Measurements from ENCODE around the gene RIN3.

Gene RIN3

GRCh38 chr14:92585981-92586937 lies 72.7 kb downstream of the RIN3 start:
- peaks cover 0 to 14% of the 10 kb centered on the region in 2 donors for H3K36me3 ChIP-seq (ENCODE audit: control insufficient read depth in 1 of 2, insufficient read depth in 2 of 2, low read length in 2 of 2)

GRCh38 chr14:92586963-92587699 lies 73.5 kb downstream of the RIN3 start:
- Histone ChIP-seq H3K36me3 (ENCODE audit: control insufficient read depth in 1 of 2, insufficient read depth in 2 of 2, low read length in 2 of 2) (peaks cover 0 to 14% of the 10 kb centered on the region in 2 donors), H3K4me1 (ENCODE audit: control insufficient read depth in 1 of 2, insufficient read depth in 2 of 2, low read length in 2 of 2) (peaks cover 4 to 32% of the 10 kb centered on the region in 2 donors), H3K9me3 (ENCODE audit: control insufficient read depth in 1 of 2, low read length in 2 of 2) (peaks cover 0 to 2% of the 10 kb centered on the region in 2 donors), H3K27ac (ENCODE audit: low read length) (peak overlapping the region; percentile 46), H3K4me3 (ENCODE audit: low read depth in 1 of 2, low read length in 2 of 2) (no peak overlapping the region), H3K27me3 (ENCODE audit: low read depth, low read length) (no peaks in the 10 kb centered on the region)

More at GRCh38 chr14:92585981-92586937, 72.7 kb downstream of the RIN3 start:
- Histone ChIP-seq H3K4me3 (ENCODE audit: low read depth in 1 of 2, low read length in 2 of 2) (no peak overlapping the region), H3K4me1 (ENCODE audit: control insufficient read depth in 1 of 2, insufficient read depth in 2 of 2, low read length in 2 of 2) (peaks cover 4 to 32% of the 10 kb centered on the region in 2 donors), H3K9me3 (ENCODE audit: control insufficient read depth in 1 of 2, low read length in 2 of 2) (peaks cover 0 to 2% of the 10 kb centered on the region in 2 donors), H3K27me3 (ENCODE audit: low read depth, low read length) (no peaks in the 10 kb centered on the region), H3K27ac (ENCODE audit: low read length) (peak overlapping the region; percentile 46)

DNA sequence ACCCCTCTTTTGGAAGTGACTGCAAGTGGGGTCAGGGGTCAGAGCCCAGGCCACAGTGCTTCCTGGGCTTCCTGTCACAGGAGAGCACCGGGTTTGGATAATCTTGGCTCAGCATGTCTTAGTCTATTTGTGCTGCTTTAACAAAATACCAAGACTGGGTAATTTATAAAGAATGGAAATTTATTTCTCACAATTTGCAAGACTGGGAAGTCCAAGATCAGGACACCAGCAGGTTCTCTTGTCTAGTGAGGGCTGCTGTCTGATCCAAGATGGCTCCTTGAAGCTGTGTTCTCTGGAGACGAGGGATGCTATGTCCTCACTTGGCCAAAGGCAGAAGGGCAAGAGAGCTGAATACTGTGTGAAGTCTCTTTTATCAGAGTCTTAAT lies 74.1 kb downstream of the RIN3 start:
- H3K27ac ChIP-seq (ENCODE audit: low read length): peak overlapping the region; percentile 46
- peaks cover 0 to 2% of the 10 kb centered on the region in 2 donors for H3K9me3 ChIP-seq (ENCODE audit: control insufficient read depth in 1 of 2, low read length in 2 of 2)
- H3K4me3 ChIP-seq (ENCODE audit: low read depth in 1 of 2, low read length in 2 of 2): no peak overlapping the region
- peaks cover 0 to 13% of the 10 kb centered on the region in 2 donors for H3K36me3 ChIP-seq (ENCODE audit: control insufficient read depth in 1 of 2, insufficient read depth in 2 of 2, low read length in 2 of 2)
- H3K27me3 ChIP-seq (ENCODE audit: low read depth, low read length): no peaks in the 10 kb centered on the region
- H3K4me1 ChIP-seq (ENCODE audit: control insufficient read depth in 1 of 2, insufficient read depth in 2 of 2, low read length in 2 of 2): peaks cover 4 to 32% of the 10 kb centered on the region in 2 donors

GRCh38 chr14:92589213-92589852 lies 75.8 kb downstream of the RIN3 start:
- H3K4me3 ChIP-seq (ENCODE audit: low read depth in 1 of 2, low read length in 2 of 2): no peak overlapping the region
- H3K27ac ChIP-seq (ENCODE audit: low read length): no peak overlapping the region
- no peaks in the 10 kb centered on the region for H3K27me3 ChIP-seq (ENCODE audit: low read depth, low read length)
- no peaks in the 10 kb centered on the region for H3K36me3 ChIP-seq (ENCODE audit: control insufficient read depth in 1 of 2, insufficient read depth in 2 of 2, low read length in 2 of 2)
- H3K9me3 ChIP-seq (ENCODE audit: control insufficient read depth in 1 of 2, low read length in 2 of 2): no peaks in the 10 kb centered on the region
- H3K4me1 ChIP-seq (ENCODE audit: control insufficient read depth in 1 of 2, insufficient read depth in 2 of 2, low read length in 2 of 2): peaks cover 4 to 32% of the 10 kb centered on the region in 2 donors

- no peak overlapping the region for H3K4me3 ChIP-seq (ENCODE audit: low read depth in 1 of 2, low read length in 2 of 2)
- H3K9me3 ChIP-seq (ENCODE audit: control insufficient read depth in 1 of 2, low read length in 2 of 2): no peaks in the 10 kb centered on the region
- peaks cover 4 to 31% of the 10 kb centered on the region in 2 donors for H3K4me1 ChIP-seq (ENCODE audit: control insufficient read depth in 1 of 2, insufficient read depth in 2 of 2, low read length in 2 of 2)
- no peaks in the 10 kb centered on the region for H3K27me3 ChIP-seq (ENCODE audit: low read depth, low read length)
- H3K36me3 ChIP-seq (ENCODE audit: control insufficient read depth in 1 of 2, insufficient read depth in 2 of 2, low read length in 2 of 2): no peaks in the 10 kb centered on the region
- H3K27ac ChIP-seq (ENCODE audit: low read length): no peak overlapping the region
These were observed 76.6 kb downstream of the RIN3 start for GRCh38 chr14:92590176-92590575.

DNA sequence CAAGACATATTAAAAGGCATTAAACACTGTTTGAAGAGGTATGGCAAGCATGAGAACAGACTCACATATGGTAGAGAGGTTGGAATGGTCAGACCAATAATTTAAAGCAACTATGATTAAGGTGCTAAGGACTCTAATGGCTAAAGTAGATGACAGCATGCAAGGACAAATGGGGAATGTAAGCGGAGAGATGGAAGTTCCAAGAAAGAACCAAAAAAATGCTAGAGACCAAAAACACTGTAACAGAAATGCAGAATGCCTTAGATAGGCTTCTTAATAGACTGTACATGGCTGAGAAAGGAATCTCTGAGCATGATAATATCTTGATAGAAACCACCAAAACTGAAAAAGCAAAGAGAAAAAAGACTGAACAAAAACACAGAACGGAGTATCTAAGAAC lies 77.4 kb downstream of the RIN3 start:
- Histone ChIP-seq H3K36me3 (ENCODE audit: control insufficient read depth in 1 of 2, insufficient read depth in 2 of 2, low read length in 2 of 2) (no peaks in the 10 kb centered on the region), H3K27ac (ENCODE audit: low read length) (no peak overlapping the region), H3K4me1 (ENCODE audit: control insufficient read depth in 1 of 2, insufficient read depth in 2 of 2, low read length in 2 of 2) (peaks cover 4 to 23% of the 10 kb centered on the region in 2 donors), H3K9me3 (ENCODE audit: control insufficient read depth in 1 of 2, low read length in 2 of 2) (no peaks in the 10 kb centered on the region), H3K4me3 (ENCODE audit: low read depth in 1 of 2, low read length in 2 of 2) (no peak overlapping the region), H3K27me3 (ENCODE audit: low read depth, low read length) (no peaks in the 10 kb centered on the region)

- no peaks in the 10 kb centered on the region for H3K36me3 ChIP-seq (ENCODE audit: control insufficient read depth in 1 of 2, insufficient read depth in 2 of 2, low read length in 2 of 2)
These were observed 77.8 kb downstream of the RIN3 start for GRCh38 chr14:92591346-92591745.

DNA sequence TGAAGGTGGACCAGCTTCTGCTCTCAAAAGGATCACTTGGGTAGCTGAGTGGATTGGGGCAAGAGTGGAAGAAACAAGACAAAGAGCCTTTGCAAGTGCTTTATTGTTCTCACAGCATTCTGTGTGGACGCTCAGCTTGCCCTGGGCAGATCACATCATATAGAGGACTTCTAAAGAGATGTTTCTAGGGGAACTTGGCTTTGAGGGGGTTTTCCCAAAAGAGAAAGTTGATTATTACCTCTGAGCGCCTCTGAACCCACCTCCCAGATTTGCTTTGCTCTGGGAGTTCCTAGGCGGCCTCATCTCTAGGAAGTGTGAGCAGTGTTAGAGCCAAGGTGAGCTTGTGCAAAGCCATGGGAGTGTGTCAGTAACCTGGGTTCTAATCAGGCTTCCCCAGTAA lies 81.7 kb downstream of the RIN3 start:
- peaks cover 5% of the 10 kb centered on the region in 2 donors for H3K9me3 ChIP-seq (ENCODE audit: control insufficient read depth in 1 of 2, low read length in 2 of 2)
- H3K4me3 ChIP-seq (ENCODE audit: low read depth in 1 of 2, low read length in 2 of 2): no peak overlapping the region
- H3K36me3 ChIP-seq (ENCODE audit: control insufficient read depth in 1 of 2, insufficient read depth in 2 of 2, low read length in 2 of 2): no peaks in the 10 kb centered on the region
- H3K27me3 ChIP-seq (ENCODE audit: low read depth, low read length): no peaks in the 10 kb centered on the region
- H3K4me1 ChIP-seq (ENCODE audit: control insufficient read depth in 1 of 2, insufficient read depth in 2 of 2, low read length in 2 of 2): peaks cover 0 to 3% of the 10 kb centered on the region in 2 donors
- H3K27ac ChIP-seq (ENCODE audit: low read length): no peak overlapping the region

More at GRCh38 chr14:92591346-92591745, 77.8 kb downstream of the RIN3 start:
- H3K27me3 ChIP-seq (ENCODE audit: low read depth, low read length): no peaks in the 10 kb centered on the region
- H3K27ac ChIP-seq (ENCODE audit: low read length): no peak overlapping the region
- peaks cover 4 to 22% of the 10 kb centered on the region in 2 donors for H3K4me1 ChIP-seq (ENCODE audit: control insufficient read depth in 1 of 2, insufficient read depth in 2 of 2, low read length in 2 of 2)
- no peaks in the 10 kb centered on the region for H3K9me3 ChIP-seq (ENCODE audit: control insufficient read depth in 1 of 2, low read length in 2 of 2)
- H3K4me3 ChIP-seq (ENCODE audit: low read depth in 1 of 2, low read length in 2 of 2): no peak overlapping the region

GRCh38 chr14:92596331-92596907 lies 82.8 kb downstream of the RIN3 start:
- Histone ChIP-seq H3K36me3 (ENCODE audit: control insufficient read depth in 1 of 2, insufficient read depth in 2 of 2, low read length in 2 of 2) (no peaks in the 10 kb centered on the region), H3K4me3 (ENCODE audit: low read depth in 1 of 2, low read length in 2 of 2) (peak overlapping the region in 1 of 2 donors; percentile 21), H3K27me3 (ENCODE audit: low read depth, low read length) (no peaks in the 10 kb centered on the region), H3K27ac (ENCODE audit: low read length) (no peak overlapping the region), H3K4me1 (ENCODE audit: control insufficient read depth in 1 of 2, insufficient read depth in 2 of 2, low read length in 2 of 2) (no peaks in the 10 kb centered on the region), H3K9me3 (ENCODE audit: control insufficient read depth in 1 of 2, low read length in 2 of 2) (peaks cover 5% of the 10 kb centered on the region in 2 donors)

DNA sequence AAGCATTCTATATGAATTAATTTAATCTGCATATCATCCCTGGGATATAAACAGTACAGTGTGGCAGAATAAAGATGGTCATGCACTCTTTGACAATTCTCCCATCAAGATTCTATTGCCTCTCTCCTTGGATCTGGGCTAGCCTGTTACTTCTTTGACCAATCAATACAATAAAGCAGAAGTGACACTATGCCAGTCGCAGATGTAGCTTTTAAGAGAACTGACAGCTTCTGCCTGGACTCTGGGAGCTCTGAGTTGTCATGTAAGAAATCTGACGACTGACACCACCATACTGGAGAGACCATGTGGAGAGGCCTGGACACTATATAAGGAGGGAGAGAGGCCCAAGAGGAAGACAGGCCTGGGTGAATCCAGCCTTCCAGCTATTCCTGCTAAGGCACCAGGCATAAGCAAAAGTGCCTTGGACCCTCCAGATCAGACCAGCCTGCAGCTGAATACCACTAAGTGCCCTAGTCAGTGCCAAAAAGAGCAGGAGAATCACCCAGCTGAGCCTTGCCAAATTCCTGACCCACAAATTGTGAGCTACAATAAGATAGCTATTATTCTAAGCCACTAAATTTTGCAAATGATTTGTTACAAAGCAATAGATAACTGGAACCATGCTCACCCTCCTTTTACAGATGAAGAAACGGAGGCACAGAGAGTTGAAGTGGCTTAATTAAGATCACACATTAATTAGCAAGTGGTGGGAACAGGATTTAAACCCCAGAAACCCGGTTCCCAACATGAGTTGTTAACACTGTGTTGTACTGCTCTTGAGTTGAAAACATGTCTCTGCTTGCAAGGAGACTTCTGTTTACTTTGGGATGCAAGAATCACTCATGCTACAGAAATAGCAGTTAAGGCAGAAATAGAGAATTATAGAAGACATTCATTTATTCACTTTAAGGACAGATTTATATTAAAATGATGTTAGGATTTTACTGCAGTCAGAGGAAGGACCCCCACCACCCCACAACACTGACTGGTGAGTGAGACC lies 84.6 kb downstream of the RIN3 start:
- peaks cover 5% of the 10 kb centered on the region in 2 donors for H3K9me3 ChIP-seq (ENCODE audit: control insufficient read depth in 1 of 2, low read length in 2 of 2)
- no peak overlapping the region for H3K27ac ChIP-seq (ENCODE audit: low read length)
- H3K4me3 ChIP-seq (ENCODE audit: low read depth in 1 of 2, low read length in 2 of 2): no peak overlapping the region
- no peaks in the 10 kb centered on the region for H3K27me3 ChIP-seq (ENCODE audit: low read depth, low read length)
- no peaks in the 10 kb centered on the region for H3K36me3 ChIP-seq (ENCODE audit: control insufficient read depth in 1 of 2, insufficient read depth in 2 of 2, low read length in 2 of 2)
- peaks cover 0 to 14% of the 10 kb centered on the region in 2 donors for H3K4me1 ChIP-seq (ENCODE audit: control insufficient read depth in 1 of 2, insufficient read depth in 2 of 2, low read length in 2 of 2)

Data from muscle layer of duodenum (tissue), 2 donors.